Natural killer cell (primary cell): Measurements from ENCODE around the gene NOG. TPM values are rescaled to one million over a fixed set of nuclear protein-coding genes. Genes with fewer than 3 reads are reported as not detected.

Experiments
- ATAC-seq, 3 donors: fragments of 150-1000 bp in 2 of 3; fragments of 200-7000 bp in 1 of 3; cut with Tn5 transposase; 1 replicate in 1 of 3; 2 replicates in 2 of 3; pipeline ENCODE4 v1.10.0; 2021; ENCODE audit warnings: mild to moderate bottlenecking in 2 of 3, moderate library complexity in 2 of 3
- DNase-seq, 2 donors: peaks; one replicate each; pipeline versions ENCODE4 v3.0.0 to v3.0.0-alpha.2; 2013 to 2021; ENCODE audit warnings: mixed read lengths in 1 of 2
- H3K27ac ChIP-seq: one replicate; pipeline ENCODE4 v1.5.1; 2013; ENCODE audit warnings: mild to moderate bottlenecking, low read length
- H3K27me3 ChIP-seq: one replicate; pipeline ENCODE4 v1.6.1; 2013; ENCODE audit warnings: low read length; ENCODE audit not compliant: control insufficient read depth, insufficient read depth
- H3K36me3 ChIP-seq: one replicate; pipeline ENCODE4 v1.6.1; 2013; ENCODE audit warnings: low read length; ENCODE audit not compliant: control insufficient read depth, insufficient read depth
- H3K4me1 ChIP-seq: one replicate; pipeline ENCODE4 v1.6.1; 2013; ENCODE audit warnings: low read length; ENCODE audit not compliant: control insufficient read depth, insufficient read depth
- H3K4me3 ChIP-seq: one replicate; pipeline ENCODE4 v1.5.1; 2013; ENCODE audit warnings: low read length
- H3K9me3 ChIP-seq: one replicate; pipeline ENCODE4 v1.6.1; 2013; ENCODE audit warnings: low read length; ENCODE audit not compliant: control insufficient read depth, insufficient read depth
- H3K27ac Mint-ChIP-seq, 2 donors: one replicate each; pipeline ENCODE4 v1.8.0; 2022; ENCODE audit warnings: mild to moderate bottlenecking in 2 of 2, mixed read lengths in 2 of 2, moderate library complexity in 1 of 2
- H3K27me3 Mint-ChIP-seq, 2 donors: one replicate each; pipeline ENCODE4 v1.8.0; 2022; ENCODE audit warnings: low read depth in 2 of 2, mixed read lengths in 2 of 2
- H3K36me3 Mint-ChIP-seq: one replicate; pipeline ENCODE4 v1.8.0; 2022; ENCODE audit warnings: mixed read lengths
- H3K4me1 Mint-ChIP-seq, 2 donors: one replicate each; pipeline ENCODE4 v1.8.0; 2022; ENCODE audit warnings: mixed read lengths in 2 of 2
- H3K4me3 Mint-ChIP-seq: one replicate; pipeline ENCODE4 v1.8.0; 2022; ENCODE audit warnings: mild to moderate bottlenecking, moderate library complexity, mixed read lengths
- H3K9me3 Mint-ChIP-seq, 2 donors: one replicate each; pipeline ENCODE4 v1.8.0; 2022; ENCODE audit warnings: mixed read lengths in 2 of 2
- WGBS: methylation state at CpG from one replicate; pipeline ENCODE4 v1.1.7; 2013; ENCODE audit warnings: missing lambda C conversion rate; ENCODE audit not compliant: insufficient coverage; 5-methylcytosine and 5-hydroxymethylcytosine counted together
- intact Hi-C: fragments of 100-400 bp; cut with micrococcal nuclease; formaldehyde crosslinking; loops from one replicate; pipeline ENCODE4 v1.14.2; 2022
- total RNA-seq, 4 donors: library from RNA; stranded (reverse); fragments of 120-200 nt in 1 of 4; gene quantifications; one replicate each; pipeline versions ENCODE4 v1.2.3 to v1.2.4, GENCODE V29; 2013 to 2022
- TF ChIP-seq, protein P1 (sequence below): fragments of 200-600 bp; IDR thresholded peaks from one replicate; pipeline ENCODE4 v1.8.0; 2022; ENCODE audit warnings: antibody characterized with exemption

The NOG gene
- total RNA-seq, 3 donors from 2014 or later (not counting 1 experiment from before 2014, with no cell fraction given): 0.19 to 0.77 (median 0.38) TPM

- peak overlapping the region; percentile 65 for H3K4me3 Mint-ChIP-seq
- no peak overlapping the region for H3K27ac Mint-ChIP-seq
- Histone ChIP-seq H3K27me3 (peaks cover 43% of the 10 kb centered on the region), H3K9me3 (no peaks in the 10 kb centered on the region), H3K36me3 (no peaks in the 10 kb centered on the region), H3K4me1 (peaks cover 38% of the 10 kb centered on the region), H3K27ac (no peak overlapping the region), H3K4me3 (no peak overlapping the region)
- 3% methylated on average over 30 of the region's 41 CpGs for WGBS
- H3K36me3 Mint-ChIP-seq: no peaks in the 10 kb centered on the region
- H3K27me3 Mint-ChIP-seq: peaks cover 47 to 63% of the 10 kb centered on the region in 2 donors
- peaks cover 11 to 14% of the 10 kb centered on the region in 2 donors for H3K4me1 Mint-ChIP-seq
- peak in 1 of 2 donors; percentile 31 for DNase-seq
- intact Hi-C loops: loop anchor here (10.0 kb wide), 1 partner anchor 87 kb away; no protein-coding TSS in a partner anchor
- no peaks in the 10 kb centered on the region for H3K9me3 Mint-ChIP-seq
- no peak for ATAC-seq
- TF ChIP-seq, protein P1, sequence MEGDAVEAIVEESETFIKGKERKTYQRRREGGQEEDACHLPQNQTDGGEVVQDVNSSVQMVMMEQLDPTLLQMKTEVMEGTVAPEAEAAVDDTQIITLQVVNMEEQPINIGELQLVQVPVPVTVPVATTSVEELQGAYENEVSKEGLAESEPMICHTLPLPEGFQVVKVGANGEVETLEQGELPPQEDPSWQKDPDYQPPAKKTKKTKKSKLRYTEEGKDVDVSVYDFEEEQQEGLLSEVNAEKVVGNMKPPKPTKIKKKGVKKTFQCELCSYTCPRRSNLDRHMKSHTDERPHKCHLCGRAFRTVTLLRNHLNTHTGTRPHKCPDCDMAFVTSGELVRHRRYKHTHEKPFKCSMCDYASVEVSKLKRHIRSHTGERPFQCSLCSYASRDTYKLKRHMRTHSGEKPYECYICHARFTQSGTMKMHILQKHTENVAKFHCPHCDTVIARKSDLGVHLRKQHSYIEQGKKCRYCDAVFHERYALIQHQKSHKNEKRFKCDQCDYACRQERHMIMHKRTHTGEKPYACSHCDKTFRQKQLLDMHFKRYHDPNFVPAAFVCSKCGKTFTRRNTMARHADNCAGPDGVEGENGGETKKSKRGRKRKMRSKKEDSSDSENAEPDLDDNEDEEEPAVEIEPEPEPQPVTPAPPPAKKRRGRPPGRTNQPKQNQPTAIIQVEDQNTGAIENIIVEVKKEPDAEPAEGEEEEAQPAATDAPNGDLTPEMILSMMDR: no peak
Measured at GRCh38 chr17:56597495-56597990, 4.0 kb downstream of the NOG start.

GRCh38 chr17:56598466-56598865 lies 5.0 kb downstream of the NOG start:
- 97% methylated on average over 5 of the region's 5 CpGs for WGBS
- H3K27ac ChIP-seq: no peak overlapping the region
- no peak for DNase-seq
- Mint-ChIP-seq H3K36me3 (no peaks in the 10 kb centered on the region), H3K27me3 (peaks cover 50 to 70% of the 10 kb centered on the region in 2 donors), H3K9me3 (no peaks in the 10 kb centered on the region), H3K27ac (no peak overlapping the region), H3K4me1 (peaks cover 11% of the 10 kb centered on the region in 2 donors), H3K4me3 (no peak overlapping the region)
- no peak for ATAC-seq
- peaks cover 32% of the 10 kb centered on the region for H3K4me1 ChIP-seq
- H3K27me3 ChIP-seq: peaks cover 38% of the 10 kb centered on the region
- no peak overlapping the region for H3K4me3 ChIP-seq
- no peaks in the 10 kb centered on the region for H3K36me3 ChIP-seq
- H3K9me3 ChIP-seq: no peaks in the 10 kb centered on the region
- intact Hi-C loops: loop anchor here (10.0 kb wide), 1 partner anchor 86 kb away; no protein-coding TSS in a partner anchor
- TF ChIP-seq, protein P1: no peak

DNA sequence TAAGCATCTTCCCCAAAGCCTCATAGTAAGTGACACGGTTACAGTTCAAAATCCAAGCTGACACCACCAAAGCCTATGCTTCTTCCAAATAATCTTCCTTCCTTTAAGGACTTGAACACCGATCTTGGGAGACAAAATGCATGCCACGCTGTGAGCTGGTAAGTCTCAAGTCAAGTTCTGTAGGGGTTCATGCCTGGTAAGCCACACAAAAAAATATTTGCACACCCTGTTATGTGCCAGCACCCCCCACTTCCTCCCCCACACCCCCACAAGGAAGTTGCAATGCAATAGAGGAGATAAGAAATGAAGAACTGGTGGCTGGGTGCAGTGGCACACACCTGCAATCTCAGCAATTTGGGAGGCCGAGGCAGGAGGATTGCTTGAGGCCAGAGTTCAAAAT lies 5.6 kb downstream of the NOG start:
- H3K27me3 Mint-ChIP-seq: peaks cover 53 to 73% of the 10 kb centered on the region in 2 donors
- no peaks in the 10 kb centered on the region for H3K36me3 ChIP-seq
- H3K27ac Mint-ChIP-seq: no peak overlapping the region
- no peaks in the 10 kb centered on the region for H3K9me3 Mint-ChIP-seq
- no peak overlapping the region for H3K27ac ChIP-seq
- DNase-seq (peak in 1 of 2 donors; percentile 62), ATAC-seq (no peak)
- H3K4me1 ChIP-seq: peaks cover 29% of the 10 kb centered on the region
- 71% methylated on average over 4 of the region's 4 CpGs for WGBS
- H3K4me1 Mint-ChIP-seq: peaks cover 11% of the 10 kb centered on the region in 2 donors
- no peak overlapping the region for H3K4me3 ChIP-seq
- no peaks in the 10 kb centered on the region for H3K9me3 ChIP-seq
- intact Hi-C loops: loop anchor here (10.0 kb wide), 1 partner anchor 86 kb away; no protein-coding TSS in a partner anchor
- no peaks in the 10 kb centered on the region for H3K36me3 Mint-ChIP-seq
- peaks cover 38% of the 10 kb centered on the region for H3K27me3 ChIP-seq
- TF ChIP-seq, protein P1: no peak
- H3K4me3 Mint-ChIP-seq: no peak overlapping the region

- DNase-seq (peak in 1 of 2 donors; percentile 56), ATAC-seq (no peak)
- Mint-ChIP-seq H3K4me1 (peaks cover 11% of the 10 kb centered on the region in 2 donors), H3K9me3 (no peaks in the 10 kb centered on the region), H3K4me3 (no peak overlapping the region), H3K27me3 (peaks cover 56 to 78% of the 10 kb centered on the region in 2 donors), H3K27ac (no peak overlapping the region), H3K36me3 (no peaks in the 10 kb centered on the region)
- Histone ChIP-seq H3K27ac (no peak overlapping the region), H3K9me3 (no peaks in the 10 kb centered on the region), H3K4me3 (no peak overlapping the region), H3K4me1 (peaks cover 25% of the 10 kb centered on the region), H3K36me3 (no peaks in the 10 kb centered on the region), H3K27me3 (peaks cover 37% of the 10 kb centered on the region)
- 82% methylated on average over 1 of the region's 1 CpG for WGBS
- intact Hi-C loops: loop anchor here (10.0 kb wide), 1 partner anchor 85 kb away; no protein-coding TSS in a partner anchor
- TF ChIP-seq, protein P1: no peak
Measured at GRCh38 chr17:56599566-56599965, 6.1 kb downstream of the NOG start.
